Dermis blood vessel endothelial cell (primary cell): Measurements from ENCODE around the gene DPP10. TPM values are rescaled to one million over a fixed set of nuclear protein-coding genes. Genes with fewer than 3 reads are reported as not detected.
"Not testable (repeated sequence)": the region's sequence is repeated elsewhere in the genome, so short reads cannot be mapped to it uniquely, and the experiment has no call there.

Experiments
- DNase-seq: peaks from one replicate; pipeline ENCODE4 v3.0.0; 2010
- total RNA-seq: library from RNA; depleted of rRNA; stranded (reverse); fragments of >200 nt; gene quantifications from 2 replicates; pipeline ENCODE4 v1.2.3, GENCODE V29; 2014

DPP10 gene
- not detected in 2 replicates for total RNA-seq

- peak; percentile 0 for DNase-seq
Measured at GRCh38 chr2:114442510-114442909, at the start of gene DPP10. TSS of gene DPP10 (plus strand) at chr2:114442641.

- no peak for DNase-seq
Measured at GRCh38 chr2:114400890-114401289, 41.6 kb upstream of the DPP10 start.

DNA sequence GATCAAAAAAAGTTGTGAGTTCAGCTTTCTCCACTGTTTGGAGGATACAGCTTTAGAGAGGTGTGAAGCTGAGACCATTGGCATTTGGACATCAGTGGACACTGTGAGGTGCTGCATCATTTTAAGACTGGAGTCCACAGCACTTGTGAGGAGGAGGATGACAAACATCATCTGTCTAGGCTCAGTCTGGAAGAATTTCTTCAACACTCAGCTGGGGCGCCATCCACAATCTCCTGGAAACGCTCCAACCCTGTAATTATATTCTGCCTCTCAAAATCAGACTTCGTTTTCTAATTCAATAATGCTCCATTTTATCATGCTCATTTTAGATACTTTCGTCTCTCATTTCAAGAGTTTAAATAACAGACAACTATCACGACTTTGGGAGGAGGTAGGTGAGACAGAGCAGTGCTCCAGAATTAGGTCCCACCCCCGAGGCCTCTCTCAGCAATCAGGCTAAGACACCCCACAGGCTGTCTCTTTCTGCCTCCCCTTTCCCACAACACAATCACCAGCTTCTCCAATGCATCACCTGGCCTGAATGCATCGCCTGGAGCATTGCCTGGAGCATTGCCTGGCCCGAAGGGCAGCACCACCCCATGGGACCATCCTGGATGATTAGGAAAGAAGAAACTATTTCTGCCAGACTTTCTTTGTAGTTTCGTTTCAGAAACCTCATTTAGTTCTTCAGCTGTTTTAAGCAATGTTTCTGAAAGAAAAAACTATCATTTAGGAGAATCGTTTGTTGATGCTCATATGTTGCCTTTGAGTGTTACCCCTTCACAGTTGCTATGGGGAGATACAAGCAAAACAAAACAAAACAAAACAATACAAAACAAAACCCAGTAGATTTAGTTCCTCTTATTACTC lies 37.0 kb upstream of the DPP10 start:
- DNase-seq: no peak

- no peak for DNase-seq
Measured at GRCh38 chr2:114406347-114406746, 36.1 kb upstream of the DPP10 start.

GRCh38 chr2:114407353-114407752 lies 35.1 kb upstream of the DPP10 start:
- not testable (repeated sequence) for DNase-seq

- DNase-seq: no peak
Measured at GRCh38 chr2:114421781-114422180, 20.7 kb upstream of the DPP10 start.

GRCh38 chr2:114424699-114425098 lies 17.7 kb upstream of the DPP10 start:
- DNase-seq: no peak

DNA sequence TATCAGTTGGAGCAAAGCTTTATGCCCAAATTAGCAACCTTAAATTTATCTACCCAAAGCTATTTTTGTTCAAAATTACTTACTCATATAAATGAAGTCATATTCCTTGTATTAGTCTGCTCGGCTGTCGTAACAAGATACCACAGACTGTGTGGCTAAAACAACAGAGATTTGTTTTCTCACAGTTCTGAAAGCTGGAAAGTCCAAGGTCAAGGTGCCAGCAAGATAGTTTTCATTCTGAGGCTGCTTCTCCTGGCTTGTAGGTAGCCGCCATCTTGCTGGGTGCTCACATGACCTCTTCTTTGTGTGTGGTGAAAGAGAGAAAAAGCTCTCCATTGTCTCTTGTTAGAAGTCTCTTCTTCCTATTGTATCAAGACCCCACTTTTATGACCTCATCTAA lies 15.7 kb upstream of the DPP10 start:
- DNase-seq: no peak

DNA sequence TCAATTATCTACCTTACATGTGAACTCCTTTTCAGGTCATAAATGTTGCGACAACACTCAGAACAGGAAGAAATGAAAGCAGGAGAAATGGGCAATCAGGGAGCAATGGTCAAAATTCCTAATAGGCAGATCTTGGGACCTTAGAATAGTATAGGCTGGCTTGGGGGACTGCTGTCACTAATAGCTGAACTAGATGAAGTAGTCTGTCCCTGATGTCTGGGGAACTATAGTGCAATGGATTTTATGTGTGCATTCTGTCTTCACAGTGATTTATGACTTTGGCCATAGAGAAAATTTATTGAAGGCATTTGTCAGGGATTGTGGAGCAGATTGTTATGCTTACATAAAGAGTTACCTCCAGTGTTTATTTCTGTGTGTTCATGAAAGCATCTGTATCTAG lies 6.1 kb upstream of the DPP10 start:
- no peak for DNase-seq

GRCh38 chr2:114446571-114446970 lies 4.1 kb downstream of the DPP10 start:
- no peak for DNase-seq

DNA sequence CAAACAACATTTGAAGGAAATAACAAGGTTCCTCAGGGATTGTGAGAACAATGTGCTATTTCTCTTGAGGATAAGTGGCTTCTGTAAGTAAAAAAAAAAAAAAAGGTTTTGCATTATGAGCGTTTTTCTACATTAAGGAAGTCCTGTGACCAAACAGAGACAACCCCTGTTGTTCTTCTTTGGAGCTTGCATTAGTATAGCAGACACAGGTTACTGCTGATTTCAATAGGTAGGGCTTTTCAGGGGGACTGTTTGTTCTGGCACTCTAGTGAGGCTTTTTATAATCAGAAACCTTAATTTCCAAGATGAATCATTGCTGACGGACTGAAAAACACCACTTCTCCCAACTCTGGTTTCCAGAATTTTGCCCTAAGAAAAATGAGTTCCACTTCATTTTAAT lies 8.2 kb downstream of the DPP10 start:
- DNase-seq: no peak

DNA sequence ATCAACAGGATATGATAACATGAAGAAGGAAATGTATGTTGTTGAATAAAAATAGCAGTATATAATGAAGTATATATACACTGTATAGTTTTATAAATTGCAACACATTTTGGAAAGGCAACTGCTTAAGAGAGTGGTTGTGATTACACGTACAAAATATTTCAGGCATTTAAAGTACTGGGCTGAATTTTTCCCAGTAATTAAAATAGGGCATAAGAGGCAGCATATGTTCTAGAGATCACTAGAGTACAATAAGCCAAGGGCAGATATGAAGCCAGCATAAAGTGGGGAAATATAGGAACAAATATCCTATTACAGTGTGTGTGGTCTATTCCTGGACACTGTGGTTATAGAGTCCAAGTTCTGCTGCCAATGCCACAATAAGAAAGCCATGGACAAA lies 14.1 kb downstream of the DPP10 start:
- DNase-seq: no peak

DNA sequence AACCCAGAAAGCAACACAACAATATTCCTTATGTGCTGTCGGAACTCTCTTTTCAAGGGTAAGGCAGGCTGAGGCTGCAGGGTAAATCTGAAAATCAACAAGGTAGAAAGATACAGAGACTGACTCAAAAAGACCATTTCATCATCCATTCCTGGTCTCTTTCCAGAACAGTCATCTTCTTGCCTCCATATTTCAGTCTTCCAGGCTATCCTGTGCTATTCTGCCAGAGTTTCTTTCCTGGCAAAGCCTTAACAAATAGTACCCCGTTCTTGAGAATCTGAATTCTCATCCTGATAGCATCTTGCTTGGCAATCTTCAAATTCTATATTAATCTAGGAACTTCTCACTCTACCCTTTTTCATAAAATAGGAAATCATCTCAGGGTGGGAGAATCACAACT lies 15.5 kb downstream of the DPP10 start:
- no peak for DNase-seq

GRCh38 chr2:114461116-114461515 lies 18.7 kb downstream of the DPP10 start:
- no peak for DNase-seq

DNA sequence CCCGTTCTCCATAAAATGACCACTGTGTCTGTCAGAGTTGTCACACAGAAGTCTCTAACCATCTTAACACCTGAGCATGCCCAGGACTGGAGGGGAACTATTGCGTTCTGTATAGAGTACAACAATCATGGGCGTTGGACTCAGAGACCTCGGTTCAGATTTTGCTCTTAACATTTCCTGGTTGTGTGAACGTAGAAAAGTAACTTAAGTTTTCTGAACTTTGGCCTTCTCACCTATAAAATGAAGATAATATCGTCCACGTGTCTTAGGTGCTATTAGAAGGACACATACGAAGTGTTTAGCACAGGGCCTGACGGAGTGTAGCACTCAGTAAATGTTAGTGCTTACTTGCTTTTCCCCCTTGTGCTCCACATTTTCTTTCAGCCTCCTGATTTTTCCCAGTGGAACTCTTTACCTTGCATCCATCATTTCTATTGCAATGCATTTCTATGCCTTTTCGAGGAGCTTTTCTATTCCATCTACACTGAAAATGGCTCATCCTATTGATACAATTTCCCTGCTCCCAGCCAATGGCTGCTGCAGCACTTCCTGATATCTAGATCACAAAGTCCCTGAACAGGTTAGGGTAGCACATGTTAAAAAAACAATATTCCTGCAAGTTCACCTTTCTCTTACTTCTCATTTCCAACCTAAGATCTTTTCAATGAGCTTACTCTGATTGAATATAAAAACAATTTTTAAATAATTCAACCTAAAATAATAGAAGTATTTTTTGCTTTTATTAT lies 22.7 kb downstream of the DPP10 start:
- no peak for DNase-seq

GRCh38 chr2:114468343-114468742 lies 25.9 kb downstream of the DPP10 start:
- DNase-seq: no peak

DNA sequence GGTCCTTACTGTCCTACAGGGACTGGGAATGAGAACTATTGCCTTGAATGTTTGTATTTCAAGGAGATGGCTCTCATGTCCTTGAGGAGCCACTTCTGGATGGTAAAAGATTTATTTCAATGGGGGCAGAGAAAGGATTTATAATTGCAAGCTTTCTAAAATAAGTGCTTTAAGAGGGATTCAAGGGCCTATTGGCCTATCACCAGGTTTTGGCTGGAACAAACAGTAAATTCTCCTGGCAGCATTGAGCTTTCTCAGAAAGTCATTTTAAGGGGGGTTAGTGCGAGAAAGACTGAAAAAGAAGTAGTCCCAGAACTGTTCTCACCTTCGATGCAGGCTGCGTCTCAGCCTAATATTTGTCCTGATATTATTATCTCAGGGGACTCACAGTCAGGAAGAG lies 29.8 kb downstream of the DPP10 start:
- no peak for DNase-seq

DNA sequence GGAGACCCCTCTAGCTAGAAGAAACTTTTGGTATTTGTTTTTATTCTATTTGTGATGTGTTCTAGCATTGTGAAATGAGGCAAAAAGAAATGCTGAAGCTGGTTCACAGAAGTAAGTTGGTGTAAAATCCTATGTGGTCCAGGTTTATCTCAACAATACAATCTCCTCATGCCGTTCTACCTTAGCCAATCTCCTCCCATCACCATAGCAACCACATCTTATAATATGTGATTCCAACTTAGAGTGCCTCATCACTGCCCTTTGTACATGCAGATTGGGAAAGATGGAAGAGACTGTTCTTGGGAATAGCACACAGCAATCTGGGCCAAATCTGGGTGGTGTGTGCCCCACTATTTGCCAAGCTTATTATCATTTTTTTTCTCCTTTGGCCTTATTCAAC lies 30.3 kb downstream of the DPP10 start:
- no peak for DNase-seq

GRCh38 chr2:114488841-114489530 lies 46.5 kb downstream of the DPP10 start:
- DNase-seq: no peak

- DNase-seq: no peak
Measured at GRCh38 chr2:114495046-114495445, 52.6 kb downstream of the DPP10 start.

DNA sequence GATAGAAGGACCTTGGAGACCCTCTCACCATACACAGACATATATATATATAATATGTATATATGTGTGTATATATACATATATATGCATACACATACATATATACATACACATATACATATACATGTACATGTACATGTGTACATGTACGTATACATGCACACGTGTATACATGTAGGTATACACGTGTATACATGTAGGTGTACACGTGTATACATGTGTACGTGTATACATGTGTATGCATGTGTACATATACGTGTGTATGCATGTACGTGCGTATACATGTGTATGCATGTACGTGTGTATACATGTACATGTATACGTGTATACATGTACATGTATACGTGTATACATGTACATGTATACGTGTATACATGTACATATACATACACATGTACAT lies 54.5 kb downstream of the DPP10 start:
- peak; percentile 0 for DNase-seq

- DNase-seq: no peak
Measured at GRCh38 chr2:114499101-114499500, 56.7 kb downstream of the DPP10 start.

DNA sequence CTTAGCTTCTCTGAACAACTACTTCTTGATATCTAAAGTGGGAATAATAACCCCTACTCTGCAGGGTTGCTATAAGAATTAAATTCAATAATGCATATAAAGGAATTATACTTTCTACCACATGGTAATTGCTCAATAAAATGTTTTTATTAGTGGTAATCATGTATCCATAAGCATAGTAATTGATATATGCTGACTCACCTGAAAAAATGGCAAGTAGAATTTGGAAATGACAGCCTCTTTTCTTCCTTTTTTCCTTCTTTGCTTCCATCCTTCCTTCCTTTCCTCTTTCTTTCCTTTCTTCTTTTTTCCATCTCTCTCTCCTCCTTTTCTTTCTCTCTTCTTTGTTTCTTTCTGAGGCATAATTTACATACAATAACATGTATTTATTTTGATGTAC lies 65.3 kb downstream of the DPP10 start:
- no peak for DNase-seq

DNA sequence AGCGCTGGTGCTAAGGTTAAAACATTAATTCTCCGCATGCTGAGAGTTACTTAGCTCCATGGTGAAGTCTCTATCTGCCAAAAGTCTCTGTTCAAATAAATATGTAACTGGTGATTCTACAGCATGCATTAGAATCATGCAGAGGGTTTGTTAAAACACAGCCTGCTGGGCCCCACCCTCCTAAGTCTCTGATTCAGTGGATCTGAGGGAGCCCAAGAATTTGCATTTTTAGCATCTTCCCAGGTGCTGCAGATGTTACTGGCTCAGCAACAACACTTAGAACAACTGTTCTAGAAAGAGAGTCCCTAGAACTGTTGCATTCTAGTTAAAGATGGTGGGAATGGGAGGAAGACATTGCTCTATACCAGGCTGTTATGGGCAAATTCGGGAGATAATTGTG lies 73.4 kb downstream of the DPP10 start:
- no peak for DNase-seq
